Hypothalamus (tissue), 51 donors: ENCODE measurements around the gene FGR.

Experiments
- DNase-seq, 51 donors: peaks; one replicate each; lab custom pipeline; 2025; lab: John Stamatoyannopoulos, UW

Gene FGR

DNA sequence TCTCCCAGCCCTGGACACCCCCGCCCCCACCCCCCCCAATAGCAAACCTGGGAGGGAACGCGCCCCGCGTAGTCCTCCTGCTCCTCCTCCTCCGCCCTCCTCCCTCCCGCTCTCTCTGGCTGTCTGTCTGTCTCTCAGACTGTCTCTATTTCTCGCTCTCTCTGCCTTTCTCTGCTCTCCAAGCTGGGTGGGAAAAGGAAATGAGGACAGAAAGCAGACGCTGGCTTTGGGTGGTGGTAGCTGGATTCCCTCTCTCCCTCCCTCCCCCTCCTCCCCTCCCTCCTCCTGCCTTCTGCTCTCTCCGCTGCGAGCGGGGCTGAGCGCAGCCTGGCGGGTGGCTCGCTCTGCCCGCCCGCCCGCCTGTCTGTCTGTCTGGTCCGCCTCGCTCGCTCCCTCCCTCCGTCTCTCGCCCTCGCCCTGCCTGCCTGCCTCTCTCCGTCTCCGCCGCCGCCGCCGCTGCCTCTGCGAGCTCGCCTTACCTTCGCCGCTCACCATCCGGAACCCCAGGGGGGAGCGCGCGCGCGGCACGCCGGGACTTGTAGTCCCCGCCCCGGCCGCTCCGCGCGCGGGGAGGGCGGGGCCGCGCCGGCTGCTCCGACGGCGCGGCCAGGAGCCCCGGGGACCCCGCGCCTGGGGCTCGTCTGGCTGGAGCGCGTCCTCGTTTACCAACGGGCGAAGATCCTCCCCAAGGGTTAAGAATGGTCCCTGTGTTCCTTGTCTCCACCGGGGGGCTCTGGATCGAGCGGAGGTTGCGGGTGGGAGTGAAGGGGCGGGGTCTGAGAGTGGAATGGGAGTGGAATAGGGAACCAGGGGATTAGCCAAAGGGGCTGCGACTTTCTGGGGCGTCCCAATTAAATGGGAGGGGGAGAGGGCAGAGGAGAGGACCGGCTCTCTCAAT lies 31.1 kb downstream of the FGR start, which contains the start of gene AHDC1:
Gene AHDC1, minus strand, starts transcription at position 464 of the 898 bp plus-strand sequence. CDS start 52,029 bp downstream, outside the sequence.
- peak; percentile 59 to 91 (median 78) for DNase-seq

DNA sequence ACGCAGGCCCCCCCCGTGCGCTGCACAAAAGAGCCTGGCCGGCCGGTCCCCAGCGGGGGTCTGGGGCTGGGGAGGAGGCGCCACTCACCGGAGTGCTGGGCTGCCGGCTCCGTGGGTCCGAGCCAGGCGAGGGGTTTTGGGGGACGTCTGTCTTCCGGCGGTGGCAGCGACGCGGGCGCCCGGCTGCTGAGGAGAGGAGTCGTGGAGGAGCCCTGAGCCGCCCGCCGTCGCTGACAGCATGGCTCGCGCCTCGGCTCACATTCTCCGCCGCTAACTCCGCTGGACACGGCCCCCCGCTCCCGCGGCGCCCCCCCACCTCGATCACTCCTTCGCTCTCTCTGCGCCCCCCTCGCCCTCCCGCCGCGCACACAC lies 31.7 kb downstream of the FGR start:
- peak in 7 of 51 donors; percentile 17 to 69 (median 45) for DNase-seq

DNA sequence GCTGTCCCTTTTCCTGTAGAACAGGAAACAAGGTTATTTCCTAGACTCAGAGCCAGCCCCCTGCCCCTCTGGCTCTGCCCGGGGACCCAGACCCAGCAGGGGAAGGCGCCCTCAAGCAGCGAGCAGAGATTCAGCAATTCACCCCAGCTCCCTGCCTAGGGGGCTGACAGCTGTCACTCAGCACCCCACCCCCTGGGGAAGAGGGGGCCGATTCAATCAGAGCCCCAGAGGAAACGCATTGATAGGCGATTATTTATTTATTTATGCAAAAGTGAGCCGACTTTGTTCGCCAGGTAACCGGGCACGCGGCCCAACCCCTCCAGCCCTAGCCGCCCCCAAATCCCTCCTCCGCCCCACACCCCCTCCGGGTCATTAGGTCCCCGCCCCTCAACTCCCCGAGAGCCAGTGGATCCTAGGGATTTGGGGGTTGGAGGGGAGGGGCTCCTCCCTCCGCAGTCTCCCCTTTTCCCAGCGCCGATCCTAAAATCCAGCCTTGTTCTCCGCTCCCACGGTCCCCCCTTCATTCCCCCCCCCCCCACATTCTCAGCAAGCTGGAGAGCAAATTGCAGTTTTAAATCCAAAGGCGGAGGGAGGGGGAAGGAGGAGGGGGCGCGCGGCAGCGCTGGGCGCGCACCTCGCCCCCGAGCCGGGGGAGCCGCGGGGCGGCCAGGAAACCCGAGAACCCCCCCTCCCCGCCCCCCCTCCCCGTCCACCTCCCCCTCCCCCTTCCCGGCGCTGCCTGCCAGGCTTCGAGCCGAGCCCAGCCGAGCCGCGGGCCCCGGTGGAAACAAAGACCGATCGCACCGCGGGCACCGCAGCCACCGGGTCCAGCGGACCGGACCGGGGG lies 32.3 kb downstream of the FGR start:
- peak in 32 of 51 donors; percentile 18 to 69 (median 44) for DNase-seq

DNA sequence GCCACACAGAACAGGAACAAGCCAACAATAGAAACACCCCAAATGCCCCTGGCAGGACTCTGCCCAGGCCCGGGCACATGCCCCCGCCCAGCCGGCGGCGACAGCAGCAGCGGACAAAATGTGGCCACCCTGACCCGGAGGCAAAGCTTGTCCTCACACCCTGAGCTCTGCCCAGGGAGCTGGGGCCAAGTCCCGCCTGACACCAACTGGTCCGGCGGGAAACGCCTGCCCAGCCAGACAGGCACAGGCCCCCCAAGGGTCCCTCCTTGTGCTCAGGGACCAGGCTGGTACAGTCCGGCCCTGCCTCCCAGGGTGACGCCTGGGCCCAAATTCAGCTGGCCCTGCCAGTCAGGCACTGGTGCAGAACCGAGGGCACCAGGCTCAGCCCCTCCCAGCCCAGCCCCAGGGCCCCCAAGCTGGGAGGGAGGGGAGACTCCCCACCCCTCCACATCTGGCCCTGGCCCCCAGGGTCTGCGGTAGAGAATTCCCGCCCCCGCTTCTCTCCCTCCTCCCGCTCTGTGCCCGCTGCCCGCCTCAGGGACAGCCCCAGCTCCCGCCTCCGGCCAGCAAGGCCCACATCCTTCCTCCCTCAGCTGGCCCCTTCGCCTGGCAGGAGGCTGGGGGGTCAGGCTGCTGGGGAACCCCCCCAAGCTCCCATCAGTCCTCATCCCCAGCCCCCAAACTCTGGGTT lies 33.1 kb downstream of the FGR start:
- peak in 48 of 51 donors; percentile 35 to 84 (median 66) for DNase-seq

DNA sequence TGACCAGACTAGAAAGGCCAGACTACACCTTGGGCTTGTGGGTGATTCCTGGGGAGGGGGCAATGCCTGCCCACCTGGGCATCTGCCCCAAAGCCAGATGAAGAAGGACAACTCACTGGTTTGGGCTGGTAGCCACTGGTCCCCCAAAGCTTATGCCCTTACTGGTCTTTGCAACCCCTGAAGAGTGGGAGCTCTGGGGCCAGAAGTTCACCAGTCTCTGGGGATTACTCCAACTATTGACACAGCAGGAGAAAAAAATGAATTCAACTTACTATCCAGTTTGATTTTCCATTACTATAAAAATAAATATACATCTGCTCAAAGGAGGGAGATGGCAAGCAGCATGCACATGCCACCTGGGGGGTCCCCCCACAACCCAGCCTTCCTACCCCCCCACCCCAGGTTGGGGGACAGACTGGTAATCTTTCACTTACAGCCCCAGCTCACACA lies 33.6 kb downstream of the FGR start:
- no peak for DNase-seq

DNA sequence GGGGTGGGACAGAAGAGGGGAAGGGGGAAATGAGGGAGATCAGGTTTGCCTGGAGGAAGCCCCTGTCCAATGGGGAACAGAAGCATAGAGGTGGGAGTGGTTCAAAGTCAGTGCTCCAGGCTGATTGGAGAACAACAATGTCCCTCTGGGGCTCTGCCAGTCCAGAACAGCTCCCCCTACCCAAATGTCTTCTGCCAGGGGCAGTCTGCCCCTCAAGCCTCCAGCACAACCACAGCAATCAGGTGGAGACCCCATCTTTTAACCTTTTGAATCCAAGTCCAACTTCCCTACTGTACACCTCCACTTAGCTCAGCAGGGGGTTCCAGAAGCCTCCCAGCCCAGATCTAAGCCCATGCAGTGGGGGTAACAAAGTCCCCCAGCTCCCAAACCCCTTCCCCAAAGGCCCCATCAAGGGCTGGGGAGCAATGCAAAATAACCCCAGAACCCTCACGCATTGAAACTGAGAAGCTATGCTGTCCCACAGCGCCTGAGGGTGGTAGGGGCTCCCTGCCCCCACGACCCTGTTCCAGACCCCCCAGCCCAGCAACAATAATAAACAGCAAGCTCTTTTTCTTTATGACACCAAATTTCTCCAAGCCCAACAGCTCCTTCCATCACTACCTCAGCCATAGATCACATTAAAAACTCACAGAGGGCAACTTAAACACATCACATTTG lies 34.3 kb downstream of the FGR start:
- peak in 1 of 51 donors; percentile 16 for DNase-seq

DNA sequence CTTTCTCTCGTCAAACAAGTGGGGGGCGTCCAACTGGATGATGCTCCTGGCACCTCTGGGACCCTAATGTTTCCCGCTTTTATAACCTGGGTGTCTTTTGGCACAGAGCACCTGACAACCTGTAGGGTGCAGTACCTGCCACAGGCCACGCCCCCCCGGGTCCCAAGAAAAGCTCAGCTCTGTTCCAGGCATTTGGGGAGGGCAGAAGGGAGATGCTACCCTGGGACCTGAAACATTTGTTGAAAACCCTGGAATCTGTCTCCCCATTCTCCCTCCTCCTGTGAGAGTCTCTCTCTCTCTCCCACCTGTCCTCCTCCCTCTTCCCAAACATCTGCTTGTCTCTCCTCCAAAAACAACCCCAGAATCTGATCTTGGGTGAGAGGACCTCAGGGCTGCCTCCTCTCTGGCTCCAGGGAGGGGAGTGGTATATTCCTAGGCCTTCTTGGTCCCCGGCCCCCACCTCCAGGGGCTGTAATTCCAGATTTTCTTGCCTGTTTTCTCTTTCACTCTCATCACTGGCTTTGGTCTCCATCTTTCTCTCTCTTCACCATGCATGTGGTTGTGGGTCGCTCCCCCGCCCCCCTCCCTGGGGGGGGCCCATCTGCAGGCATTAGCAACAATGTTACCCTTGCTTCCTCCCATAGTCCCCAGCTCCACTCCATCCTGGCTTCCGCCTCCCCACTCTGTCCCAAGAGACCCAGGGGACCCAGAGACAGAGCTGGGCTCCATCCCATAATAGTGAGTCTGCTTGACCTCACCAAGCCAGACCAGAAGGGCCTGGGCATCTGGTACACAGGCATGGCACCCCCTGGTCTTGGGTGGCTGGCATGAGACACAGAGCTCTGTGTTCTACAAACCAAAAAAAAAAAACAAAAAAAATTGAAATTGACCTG lies 35.1 kb downstream of the FGR start:
- DNase-seq, result no peak

DNA sequence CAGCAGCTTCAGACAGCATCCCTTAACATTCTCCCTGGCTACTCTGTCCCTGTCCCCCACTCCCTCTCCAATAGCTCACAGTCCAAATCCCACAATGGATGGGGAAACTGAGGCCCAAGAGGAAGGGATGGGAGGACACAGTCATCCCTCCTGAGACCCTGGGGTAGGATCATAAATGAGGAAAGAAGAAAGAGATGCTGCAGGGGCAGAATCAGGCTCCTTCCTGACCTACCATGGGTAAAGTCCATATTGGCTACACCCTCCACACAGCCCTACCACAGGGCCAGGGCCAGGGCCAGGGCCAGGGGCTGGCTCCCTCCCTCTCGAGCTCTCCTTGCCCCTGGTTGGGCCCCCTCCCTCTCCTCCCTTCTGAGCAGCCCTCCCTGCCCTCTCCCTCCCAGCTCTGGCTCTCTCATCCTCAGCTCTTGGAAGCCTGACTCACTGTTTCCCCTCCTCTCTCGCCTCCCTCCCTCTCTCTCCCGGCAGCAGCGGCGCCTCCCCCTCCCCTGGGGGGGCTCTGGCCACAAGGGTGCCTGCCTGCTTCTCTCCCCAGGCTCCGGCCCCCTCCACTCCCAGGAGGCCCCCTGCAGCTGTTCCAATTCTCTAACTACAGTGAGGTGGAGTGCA lies 36.0 kb downstream of the FGR start:
- peak in 35 of 51 donors; percentile 16 to 79 (median 48) for DNase-seq

DNA sequence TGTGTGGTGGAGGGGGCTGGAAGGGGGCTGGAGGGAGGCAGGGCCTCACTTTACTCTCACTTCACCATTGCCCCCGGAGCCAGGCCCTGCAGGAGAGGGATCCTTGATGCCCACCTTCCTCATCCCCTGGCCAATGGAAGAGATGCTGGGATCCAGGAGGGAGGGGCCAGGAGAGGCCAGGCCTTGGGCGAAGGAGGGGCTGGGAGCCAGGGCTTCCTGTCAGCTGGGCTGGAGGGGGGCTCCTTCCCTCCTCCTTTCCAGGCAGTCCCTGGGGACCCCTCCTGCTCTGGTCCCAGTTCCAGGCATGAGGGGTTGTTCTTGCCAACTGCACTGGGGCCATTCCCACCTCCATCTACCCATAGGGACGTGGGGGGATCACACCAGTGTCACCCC lies 36.7 kb downstream of the FGR start:
- peak in 6 of 51 donors; percentile 12 to 36 (median 23) for DNase-seq

DNA sequence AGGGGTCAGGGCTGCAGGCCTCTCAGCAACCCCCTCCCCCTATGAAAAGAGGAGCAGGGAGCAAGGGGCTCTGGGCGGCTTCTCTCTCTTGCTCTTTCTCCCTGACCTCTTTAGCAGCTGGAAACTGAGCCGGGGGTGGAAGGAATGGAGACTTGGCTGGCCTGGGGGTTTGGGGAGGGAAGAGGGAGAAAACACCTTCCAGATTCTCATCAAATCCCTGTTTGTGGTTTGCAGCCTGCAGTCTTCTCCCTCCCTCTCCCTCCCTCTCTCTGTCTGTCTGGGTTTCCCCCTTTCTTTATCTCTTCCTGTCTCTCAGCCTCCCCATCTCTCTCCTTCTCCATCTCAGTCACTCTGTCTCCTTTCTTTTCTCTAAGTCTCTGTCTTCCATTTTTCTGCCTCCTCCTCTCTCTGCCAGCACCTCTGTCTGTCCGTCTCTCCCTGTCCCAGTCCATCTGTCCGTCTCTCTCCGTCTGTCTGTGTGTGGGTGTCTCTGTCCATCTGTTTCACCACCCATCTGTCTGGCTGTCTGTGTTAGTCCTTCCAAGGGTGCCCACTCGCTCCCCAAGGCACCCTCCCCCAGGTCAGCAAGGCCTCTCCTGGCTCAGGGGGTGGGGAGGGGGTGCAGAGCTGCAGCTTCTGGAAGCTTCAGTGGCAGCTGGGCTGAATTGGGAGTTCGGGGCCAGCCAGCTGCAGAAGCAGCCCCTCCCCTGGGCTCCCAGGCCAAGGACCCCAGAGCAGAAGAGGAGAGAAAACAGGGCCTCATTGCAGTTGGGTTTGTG lies 37.3 kb downstream of the FGR start:
- DNase-seq, result no peak

DNA sequence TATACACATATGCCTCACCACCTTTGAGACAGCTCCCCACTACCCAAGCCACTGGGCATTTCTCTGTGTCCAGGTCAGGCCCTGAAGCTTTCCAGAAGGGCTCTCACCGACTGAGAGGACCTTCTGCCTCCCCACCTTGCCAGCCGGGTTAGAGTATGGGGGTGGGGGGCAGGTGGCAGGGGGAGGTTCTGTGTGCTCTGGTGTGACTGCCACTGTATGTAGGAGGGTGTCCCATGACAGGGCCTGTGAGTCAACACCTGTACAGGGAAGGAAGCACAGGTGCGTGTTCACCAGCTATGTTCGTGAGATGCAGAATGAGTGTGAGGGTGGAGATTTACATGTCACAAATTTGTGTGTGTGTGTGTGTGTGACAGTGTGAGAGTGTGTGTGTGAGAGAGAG lies 38.0 kb downstream of the FGR start:
- DNase-seq, result no peak

DNA sequence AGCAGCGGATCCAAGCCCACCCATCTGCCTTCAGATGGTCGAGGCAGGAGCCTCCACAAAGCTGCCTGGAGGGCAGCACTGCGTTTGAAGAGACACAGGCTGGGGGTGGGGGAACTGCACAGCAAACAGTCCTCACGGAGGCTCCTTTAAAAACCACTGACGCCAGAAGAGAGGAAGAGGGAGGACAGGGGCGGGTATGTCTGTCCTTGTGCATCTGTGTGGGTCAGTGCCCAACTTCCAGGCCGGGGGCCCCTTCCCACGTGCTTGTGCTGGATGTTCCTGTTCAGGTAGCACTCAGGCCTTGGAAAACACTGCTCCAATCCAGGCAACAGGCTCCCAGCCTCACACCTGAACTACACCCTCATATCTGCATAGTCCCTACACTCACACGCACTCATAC lies 38.7 kb downstream of the FGR start:
- peak in 1 of 51 donors; percentile 8 for DNase-seq

DNA sequence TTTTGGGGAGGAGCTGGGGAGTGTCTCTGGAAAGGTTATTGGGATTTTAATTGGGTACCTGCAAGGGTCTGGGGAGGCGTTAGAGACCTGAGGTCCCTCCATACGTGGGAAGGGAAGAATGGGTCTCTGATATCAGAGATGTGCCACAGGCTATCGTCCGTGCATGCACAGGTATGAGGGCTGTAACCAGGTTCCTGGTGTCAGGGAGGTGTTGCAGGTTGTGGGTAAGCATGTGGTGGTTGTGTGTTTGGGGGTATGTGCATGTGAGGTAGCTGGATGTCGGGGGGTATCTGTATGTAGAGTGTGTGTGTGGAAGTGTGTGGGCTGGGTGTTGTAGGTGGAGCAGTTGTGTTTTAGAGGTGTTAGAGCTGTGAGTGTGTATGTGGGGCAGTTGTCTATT lies 39.4 kb downstream of the FGR start:
- DNase-seq, result no peak

DNA sequence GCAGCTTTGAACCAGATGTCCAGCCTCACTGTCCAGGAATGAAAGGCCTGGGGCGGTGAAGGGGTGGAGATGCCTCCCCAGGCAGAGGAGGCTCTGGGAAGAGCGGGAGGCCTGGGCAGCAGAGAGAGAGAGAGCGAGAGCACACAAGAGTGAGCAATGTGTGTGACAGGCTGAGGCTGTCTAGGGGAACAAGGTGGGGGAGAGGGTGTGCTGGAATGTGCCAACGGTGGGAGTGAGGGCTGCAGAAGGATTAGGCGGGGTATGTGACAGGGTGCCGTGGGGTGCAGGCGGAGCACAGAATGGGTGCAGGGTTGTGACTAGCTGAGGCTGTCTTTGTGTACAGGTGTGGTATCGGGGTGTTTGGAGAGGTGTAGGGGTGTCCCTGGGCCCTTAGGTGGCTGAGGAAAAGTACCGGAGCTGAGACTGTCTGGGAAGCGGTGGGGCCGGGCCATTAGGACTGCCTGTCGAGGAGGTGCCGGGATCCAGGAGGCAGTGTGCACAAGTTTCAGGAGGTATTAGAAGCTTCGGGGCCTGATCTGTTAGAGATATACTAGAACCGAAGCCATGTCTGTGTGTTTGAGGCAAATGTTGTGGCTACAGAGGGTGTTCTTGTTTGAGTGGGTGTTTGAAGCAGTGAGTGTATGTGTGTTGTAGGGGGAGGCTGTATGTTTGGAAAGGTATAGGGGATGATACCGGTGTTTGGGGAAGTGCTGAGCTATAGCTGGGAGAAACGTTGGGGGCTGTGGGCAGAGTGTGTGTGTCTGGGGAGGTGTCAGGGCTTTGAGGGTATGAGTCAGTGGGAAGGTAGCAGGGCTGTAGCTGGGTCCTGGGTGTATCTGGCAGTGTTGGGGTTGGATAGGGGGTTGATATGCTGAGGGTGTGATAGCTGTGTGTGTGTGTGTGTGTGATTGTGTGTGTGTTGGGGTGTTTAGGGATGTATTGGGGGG lies 40.1 kb downstream of the FGR start:
- DNase-seq, result peak in 1 of 51 donors; percentile 28

DNA sequence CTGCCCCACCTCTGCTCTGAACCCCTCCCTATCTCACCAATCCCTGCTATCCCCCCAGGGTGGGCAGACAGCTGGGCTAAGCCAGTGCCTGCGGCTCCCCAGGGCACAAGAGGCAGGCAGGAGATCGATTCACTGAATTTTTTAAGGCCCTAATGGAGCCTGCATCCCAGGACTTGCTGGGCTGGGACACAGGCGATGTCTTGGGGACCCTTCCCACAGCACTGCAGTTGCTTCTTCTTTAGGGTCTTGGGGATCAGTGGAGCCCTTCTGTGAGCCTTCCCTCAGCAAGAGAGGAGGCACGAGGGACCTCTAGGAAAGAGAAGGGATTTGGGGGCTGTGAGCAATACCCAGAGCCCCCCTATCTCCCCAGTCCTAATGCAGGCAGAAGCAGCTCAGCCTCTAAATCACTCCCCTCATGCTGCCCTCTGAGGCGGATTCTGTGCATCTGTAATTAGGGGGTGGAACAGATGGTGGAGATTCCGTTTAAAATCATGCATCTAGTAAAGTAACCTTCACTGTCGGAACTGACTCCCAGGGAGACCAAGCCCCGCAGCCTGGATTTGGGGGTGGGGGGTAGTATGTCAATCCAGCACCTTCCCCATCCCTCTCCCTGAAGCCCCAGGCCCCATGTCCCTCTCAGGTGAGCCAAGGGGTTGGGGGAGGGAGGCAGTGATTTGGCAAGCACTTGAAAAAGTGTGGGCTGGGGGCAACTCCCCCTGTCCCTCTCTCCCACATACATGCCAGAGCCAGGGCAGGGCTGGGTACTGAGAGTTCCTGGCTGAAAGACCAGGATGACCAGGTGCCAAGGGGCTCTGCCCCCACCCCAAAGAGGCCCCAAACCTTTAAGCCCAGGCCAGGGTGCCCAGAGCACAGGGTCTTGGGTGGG lies 41.1 kb downstream of the FGR start:
- no peak for DNase-seq
